NCI-H187 (cell line): ENCODE data around the gene TCN2.
"Not testable (repeated sequence)": the region's sequence is repeated elsewhere in the genome, so short reads cannot be mapped to it uniquely, and the experiment has no call there.

Experiments used
- DNase-seq, 2 experiments: peaks; one replicate each; lab custom pipeline; 2025; lab: John Stamatoyannopoulos, UW

The TCN2 gene

GRCh38 chr22:30606455-30607299, at the start of gene TCN2:
Gene TCN2 (plus strand): TSS chr22:30607174. CDS start chr22:30607332, 158 bp downstream.
- peak; percentile 45 to 50 for DNase-seq

DNA sequence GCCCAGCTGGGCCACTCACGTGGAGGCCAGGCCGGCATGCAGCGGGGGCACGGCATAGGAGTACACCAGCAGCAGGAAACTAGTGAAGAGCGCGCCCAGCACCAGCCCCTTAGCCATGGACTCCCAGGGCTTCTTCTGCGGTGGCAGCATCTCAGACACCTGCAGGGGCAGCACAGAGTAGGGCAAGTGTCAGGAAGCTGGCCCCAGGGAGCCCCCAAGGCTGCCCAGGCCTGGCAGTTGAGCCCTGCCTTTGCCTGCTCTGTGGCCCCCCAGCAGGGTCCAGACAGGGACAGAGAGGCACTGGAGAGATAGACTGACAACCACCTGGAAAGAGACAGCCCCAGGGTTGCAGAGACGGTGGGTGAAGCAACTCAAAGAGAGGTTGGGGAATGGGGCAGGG, 49.7 kb upstream of the TCN2 start:
- no peak for DNase-seq

- no peak for DNase-seq
Measured at GRCh38 chr22:30559889-30560288, 47.1 kb upstream of the TCN2 start.

GRCh38 chr22:30560643-30561202, 46.3 kb upstream of the TCN2 start:
- DNase-seq, result not testable (repeated sequence)

GRCh38 chr22:30561402-30562189, 45.4 kb upstream of the TCN2 start:
- DNase-seq, result no peak

DNA sequence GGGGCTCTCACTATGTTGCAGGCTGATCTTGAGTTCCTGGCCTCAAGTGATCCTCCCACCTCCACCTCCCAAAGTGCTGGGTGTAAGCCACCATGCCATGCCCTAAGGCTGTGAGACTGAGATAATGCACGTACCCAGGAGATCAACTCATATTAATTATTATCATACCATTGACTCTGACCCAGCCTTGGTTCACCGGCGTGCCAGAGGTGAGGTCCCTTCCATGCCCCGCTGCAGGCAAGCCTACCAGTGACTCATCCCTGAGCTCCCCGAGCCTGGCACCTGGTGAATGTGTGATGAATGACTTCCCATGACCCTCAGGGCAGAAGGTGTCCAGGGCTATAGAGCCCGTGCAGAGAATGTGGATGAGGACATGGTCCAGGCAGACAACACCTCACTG, 44.6 kb upstream of the TCN2 start:
- no peak for DNase-seq

DNA sequence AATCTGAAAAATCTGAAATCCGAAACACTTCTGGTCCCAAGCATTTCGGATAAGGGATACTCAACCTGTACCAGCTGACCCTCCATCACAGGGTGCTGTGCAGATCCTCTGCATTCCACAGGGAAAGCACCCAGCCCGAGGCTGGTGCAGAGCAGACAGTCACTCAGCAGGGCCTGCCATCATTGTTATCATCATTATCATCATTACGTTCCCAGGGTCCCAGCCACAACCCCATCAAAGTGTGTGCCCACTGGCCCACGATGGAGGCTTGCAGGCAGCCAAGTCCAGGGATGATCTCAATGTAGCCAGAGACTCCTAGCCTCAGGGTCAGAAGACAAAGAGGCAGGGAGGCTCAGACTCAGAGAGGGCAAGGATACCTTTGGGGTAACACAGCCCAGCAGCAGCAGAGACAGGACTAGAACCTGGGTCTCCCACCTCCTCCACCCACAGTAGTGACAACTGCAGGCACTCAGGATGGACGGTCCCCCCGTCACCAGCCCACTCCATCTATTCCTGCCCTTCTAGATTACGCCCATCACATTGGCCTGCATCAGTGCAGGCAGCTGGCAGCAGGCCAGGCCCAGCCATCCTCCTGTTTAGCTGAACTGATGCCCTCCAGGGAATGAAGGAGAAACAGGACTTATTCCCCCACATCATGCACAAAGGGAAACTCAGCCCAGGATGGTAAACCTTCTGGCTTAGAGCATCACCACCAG, 42.8 kb upstream of the TCN2 start:
- DNase-seq, result no peak

- no peak for DNase-seq
Measured at GRCh38 chr22:30564761-30565119, 42.2 kb upstream of the TCN2 start.

- DNase-seq, result no peak
Measured at GRCh38 chr22:30565341-30565740, 41.6 kb upstream of the TCN2 start.

- DNase-seq, result no peak
Measured at GRCh38 chr22:30566125-30566524, 40.8 kb upstream of the TCN2 start.

- not testable (repeated sequence) for DNase-seq
Measured at GRCh38 chr22:30567277-30567676, 39.7 kb upstream of the TCN2 start.

DNA sequence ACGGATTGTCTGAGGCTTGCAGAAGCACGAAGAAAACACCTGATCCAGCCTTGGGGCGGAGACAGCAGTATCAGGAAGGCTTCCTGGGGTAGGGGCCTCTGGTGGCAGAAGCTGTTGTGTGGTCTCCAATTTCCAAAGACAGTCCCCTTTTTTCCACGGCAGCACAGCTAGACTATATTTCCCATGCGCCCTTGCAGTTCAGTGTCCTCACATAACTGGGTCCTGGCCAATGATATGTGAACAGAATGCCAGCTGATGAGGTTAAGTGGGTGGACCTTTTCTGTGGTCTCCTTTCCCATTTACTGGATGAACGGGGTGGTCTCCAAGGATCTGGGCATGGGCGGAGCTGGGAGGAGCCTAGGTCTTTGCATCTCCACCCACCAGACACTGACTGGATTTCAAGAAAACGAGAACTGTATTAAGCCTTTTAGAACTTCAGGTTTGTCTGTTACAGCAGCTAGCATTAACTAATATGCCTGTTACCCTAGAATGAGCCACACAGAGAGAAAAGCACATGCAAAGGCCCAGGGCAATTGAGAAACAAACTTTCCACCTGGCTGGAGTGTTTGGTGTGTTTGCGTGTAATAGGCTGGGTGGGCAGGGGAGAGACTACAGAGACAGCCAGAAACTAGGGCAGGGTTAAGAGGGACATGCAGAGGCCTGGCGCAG, 38.7 kb upstream of the TCN2 start:
- DNase-seq, result no peak

- DNase-seq, result no peak
Measured at GRCh38 chr22:30569674-30570202, 37.2 kb upstream of the TCN2 start.

- DNase-seq, result no peak
Measured at GRCh38 chr22:30572210-30572609, 34.8 kb upstream of the TCN2 start.

DNA sequence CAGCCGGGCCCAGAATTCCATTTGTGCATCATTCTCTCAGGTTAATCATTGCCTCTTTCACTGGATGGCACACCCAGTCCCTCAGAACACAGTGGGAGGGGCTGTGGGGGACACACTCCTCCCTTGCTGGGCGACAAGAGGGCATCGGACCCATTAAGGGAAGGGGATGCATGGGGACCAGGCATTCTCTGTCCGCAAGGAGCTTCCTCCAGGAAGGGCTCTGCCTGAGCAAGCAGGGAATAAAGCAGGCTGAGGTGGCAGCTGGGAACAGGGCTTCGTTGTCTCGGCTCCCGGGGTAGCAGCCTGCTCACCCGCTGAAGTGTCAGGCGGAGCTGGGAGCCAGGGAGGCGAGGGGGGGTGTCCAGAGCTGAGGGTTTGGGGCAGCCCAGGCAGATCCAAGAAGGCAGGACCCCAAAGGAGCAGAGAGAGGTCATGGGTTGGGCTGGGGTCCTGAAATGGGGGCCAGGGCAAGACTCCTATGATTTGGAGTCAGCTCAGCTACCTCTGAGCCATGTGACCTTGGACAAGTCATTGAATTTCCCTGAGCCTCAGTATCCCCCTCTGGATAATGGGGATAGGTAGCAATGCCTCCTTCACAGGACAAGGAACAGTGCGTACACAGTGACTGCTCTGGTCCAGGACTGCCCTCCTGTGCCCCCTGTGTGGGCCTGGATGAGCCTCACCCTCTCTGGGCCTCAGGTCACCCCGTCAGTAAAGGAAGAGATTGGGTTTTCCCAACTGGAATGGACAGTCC, 34.0 kb upstream of the TCN2 start:
- no peak for DNase-seq

DNA sequence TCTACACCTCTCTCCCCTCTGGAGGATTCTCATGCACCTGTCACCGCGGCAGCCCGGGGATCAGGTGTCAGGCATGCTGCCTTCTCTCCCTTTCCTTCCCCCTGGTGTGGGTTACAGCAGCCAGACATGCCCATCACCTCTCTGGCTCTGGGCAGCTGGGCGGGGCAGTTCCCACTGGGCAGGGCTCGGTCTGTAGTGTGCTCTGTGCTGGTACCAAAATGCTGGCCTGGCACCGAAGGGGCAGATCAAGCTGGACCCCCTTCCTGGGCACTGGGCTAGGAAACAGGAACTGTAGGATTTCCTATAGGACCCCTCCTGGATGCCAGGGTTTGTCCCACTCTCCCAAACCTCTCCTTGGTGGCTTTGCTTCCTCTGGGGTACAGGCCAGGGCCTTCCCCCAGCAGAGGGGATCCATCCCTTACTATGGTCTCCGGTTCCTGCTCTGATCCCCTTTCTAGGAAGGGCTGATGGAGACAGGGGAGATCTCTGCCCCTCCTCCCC, 33.3 kb upstream of the TCN2 start:
- DNase-seq, result peak in 1 of 2 experiments; percentile 19

GRCh38 chr22:30574095-30574981, 32.6 kb upstream of the TCN2 start, which contains the start of gene GAL3ST1:
Gene GAL3ST1 (minus strand): TSS chr22:30574665. CDS start chr22:30557392, 17,273 bp downstream.
- no peak for DNase-seq

DNA sequence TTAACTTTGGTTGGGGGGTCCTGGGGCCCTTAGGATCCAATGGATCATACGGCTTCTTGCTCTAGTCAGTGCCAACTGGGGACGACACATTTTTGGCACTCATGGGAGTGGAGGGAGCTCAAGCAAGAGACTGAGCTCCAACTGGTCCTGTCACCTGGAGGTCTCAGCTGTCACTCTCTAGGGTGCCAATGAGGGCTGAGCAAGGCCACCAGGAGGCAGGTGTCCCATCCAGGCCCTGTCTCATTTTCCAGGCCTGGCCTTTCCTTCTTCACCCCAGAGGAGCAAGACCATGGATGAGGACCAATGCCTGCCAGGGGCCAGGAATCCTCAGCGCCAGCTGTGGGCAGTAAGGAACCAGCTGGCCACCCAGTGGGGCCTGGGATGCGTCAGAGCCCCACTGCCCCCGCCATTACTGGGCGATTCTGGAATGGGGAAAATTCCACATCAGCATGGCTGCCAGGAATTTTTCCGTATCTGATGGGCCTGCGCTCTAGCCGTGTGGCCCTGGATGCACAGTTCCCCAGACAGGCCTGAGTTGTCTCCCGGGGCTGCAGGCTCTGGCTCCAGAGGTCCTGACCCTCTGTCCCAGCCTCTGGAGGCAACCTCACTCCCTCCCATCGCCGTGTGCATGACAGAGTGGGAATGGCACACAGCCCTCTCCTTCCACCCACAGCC, 31.8 kb upstream of the TCN2 start:
- no peak for DNase-seq

GRCh38 chr22:30575859-30576258, 31.1 kb upstream of the TCN2 start:
- DNase-seq, result no peak
